NCI-H510A treated with DMSO at 0.1 percent for 48 hours (cell line): ENCODE measurements around the gene PDYN.

Source experiments
- DNase-seq: peaks from one replicate; lab custom pipeline; 2025; lab: John Stamatoyannopoulos, UW

PDYN gene

GRCh38 chr20:1994627-1995026 is 769 bp upstream of the PDYN start:
- DNase-seq = no peak

GRCh38 chr20:1992359-1993110 is 1.3 kb downstream of the PDYN start:
- no peak for DNase-seq

- no peak for DNase-seq
Observed at GRCh38 chr20:1987826-1988225, 6.0 kb downstream of the PDYN start.

DNA sequence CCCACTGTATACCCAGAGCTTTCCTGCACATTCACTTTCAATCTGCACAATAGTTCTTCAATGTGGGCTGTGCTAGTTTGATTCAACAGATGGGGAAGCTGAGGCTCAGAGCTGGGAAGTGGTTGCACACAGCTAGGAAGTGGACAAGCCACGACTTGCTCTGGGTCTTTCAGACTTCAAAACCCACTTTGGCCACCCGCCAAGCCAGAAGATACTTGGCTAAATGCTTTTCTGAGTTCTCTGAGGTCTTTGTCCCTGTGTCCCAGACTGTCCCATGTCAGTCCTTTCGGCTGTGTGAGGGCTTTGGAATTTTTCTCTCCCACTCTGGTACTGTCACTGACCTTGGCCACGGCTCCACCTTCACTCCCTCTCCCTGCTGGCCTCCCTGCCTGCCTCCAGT is 10.6 kb downstream of the PDYN start:
- no peak for DNase-seq

DNA sequence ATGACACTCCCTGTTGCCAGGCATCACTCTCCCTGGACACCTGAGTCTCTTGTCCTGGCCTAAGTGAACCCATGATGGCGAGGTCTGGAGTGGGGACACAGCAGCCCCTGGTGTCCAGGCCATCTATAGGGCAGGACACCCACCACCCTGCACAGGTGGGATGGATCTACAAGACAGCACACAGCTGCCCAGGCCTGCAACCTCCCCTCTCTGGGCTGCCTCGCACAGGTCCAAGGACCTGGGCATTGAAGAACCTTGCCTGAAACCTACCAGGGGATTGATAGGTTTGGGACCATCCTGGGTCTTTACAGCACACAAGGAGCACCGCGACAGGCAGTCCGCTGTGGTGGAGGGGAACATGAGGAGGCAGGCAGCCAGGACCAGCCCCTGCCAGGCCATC is 11.2 kb downstream of the PDYN start:
- DNase-seq = no peak

DNA sequence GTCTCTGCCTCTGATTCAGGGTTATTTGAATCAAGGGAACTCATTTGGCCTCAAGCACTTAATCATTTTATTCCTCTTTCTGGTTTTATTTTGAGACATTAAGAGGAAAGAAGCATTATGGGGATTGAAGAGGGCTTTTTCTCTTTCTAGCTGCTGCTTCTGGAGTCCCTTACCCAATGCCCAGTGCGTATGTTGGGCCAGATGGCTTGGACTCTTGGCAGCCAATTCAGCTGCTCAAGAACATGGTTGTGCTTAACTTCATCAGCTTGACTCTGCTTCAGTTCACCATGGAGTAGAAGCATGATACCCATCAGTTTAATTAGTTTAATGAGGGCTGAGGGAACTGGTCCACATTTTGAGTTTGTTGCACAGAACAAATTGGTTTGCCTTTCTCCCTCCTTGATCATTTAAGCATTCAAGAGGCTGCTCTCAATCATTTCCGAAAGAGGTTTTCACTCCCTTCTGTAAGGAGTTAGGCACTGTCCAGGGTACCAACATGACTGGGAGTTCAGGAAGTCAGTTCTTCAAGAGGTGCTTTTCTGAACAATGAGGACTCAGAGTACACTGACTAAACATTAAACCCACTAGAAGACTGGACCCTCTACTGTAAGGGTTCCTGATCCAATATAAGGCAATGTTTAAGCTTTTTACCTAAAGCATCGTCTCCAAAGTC is 14.6 kb downstream of the PDYN start:
- DNase-seq = no peak

DNA sequence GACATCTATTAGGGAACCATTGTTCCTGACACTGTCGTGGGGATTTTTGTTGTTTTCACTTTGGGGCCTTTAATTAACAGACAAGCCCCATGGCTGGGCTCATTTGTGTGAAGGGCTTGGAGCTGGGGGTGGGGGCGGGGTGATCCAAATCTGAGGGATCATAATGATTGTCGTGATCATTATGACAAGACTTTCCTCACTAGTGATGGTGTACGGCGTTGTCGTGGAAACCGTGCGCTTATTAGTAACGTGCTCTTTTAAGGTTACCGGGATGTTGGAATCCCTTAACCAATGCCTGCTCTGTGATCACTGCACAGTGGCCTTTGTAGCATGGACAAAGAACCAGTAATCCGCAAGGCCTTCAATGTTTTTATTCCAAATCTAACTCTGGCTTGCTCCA is 18.6 kb downstream of the PDYN start:
- no peak for DNase-seq

DNA sequence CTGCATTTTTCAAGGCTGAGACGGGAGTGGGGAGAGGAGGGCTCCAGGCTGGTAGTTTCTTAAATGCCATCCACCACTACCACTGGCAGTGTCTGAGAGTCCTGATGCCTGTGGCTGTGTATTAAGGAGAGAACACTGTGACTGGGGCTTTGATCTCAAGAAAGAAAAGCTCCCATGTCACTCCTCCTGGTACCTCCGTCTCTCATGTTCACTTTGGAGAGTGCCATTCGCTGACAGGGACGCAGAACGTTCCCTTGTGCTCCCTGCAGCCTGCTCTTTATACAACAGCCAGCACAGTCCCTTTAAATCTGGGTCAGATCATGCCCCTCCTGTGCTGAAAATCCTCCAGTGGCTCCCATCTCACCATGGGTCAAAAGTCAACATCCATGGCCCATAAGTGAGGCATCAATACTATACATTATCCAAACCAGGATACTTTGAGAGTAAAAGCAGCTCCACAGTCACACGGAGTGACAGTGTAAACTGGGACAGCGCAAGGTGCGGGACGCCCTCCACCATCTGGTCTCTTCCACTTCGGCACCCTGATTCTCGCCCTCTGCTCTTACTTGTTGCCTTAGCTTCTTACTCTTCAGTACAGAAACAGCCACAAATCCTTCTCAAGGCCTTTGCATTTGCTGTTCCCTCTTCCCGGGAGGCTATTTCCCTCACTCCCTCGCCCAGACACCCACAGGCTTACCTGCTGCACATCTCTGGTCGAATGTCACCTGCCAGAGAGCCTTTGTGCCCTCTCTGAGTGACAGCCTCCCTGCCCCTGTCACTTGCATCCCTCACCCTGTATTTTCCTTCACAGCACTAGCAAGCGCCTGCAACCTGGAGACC is 20.0 kb downstream of the PDYN start:
- no peak for DNase-seq

- DNase-seq = no peak
Observed at GRCh38 chr20:1971893-1972586, 21.8 kb downstream of the PDYN start.

DNA sequence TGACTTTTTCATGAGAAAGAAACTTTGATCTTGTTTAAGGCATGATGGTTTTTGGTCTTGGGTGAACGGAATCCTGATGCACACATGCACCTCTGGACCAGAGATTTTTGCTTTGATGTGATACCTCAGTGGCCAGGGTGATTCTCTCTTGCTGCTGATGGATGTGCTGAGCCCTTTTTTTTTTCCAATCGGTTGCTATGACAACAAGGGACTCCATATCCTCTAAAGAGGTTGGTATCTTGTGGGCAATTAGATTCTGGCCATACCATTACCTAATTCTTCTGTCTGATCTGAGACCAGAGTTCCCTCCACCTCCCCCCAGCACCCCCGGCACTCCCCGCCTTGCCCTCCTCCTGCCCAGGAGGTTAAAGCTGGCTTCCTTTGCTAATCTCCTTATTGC is 24.9 kb downstream of the PDYN start:
- no peak for DNase-seq

- no peak for DNase-seq
Observed at GRCh38 chr20:1965520-1966351, 28.1 kb downstream of the PDYN start.

DNA sequence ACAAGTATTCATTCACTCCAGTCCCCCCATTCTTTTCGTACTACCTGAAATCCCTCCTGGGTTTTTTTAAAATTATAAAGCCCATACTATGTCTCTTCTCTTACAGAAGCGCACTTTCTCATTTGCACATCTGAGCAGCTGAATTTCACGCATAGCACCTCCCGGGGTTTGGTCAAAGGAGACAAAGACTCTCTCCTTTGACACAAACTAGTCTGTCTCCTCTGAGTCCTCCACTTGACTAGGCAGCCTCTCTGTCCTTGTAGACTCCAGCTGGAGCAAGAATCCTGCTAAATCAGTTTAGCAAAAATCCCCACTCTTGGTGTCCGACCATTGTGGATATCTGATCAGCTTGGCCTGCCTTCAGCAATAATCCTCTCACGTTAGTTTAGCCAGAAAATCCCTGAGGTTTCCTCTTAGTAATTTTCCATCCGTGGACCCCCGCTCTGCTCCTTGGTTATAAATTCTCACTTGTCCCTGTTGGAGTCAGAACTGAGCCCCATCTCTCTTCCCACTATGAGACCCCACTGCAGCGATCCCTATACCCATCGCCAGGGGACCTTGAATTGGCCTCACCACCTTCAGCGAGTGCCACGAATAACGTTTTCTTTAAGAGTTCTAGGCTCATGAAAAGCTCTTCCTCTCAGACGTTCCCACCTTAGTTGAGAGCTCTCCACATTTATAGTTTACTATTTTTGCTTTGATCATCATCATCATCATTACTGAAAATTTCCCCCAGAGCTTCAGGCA is 29.0 kb downstream of the PDYN start:
- no peak for DNase-seq

DNA sequence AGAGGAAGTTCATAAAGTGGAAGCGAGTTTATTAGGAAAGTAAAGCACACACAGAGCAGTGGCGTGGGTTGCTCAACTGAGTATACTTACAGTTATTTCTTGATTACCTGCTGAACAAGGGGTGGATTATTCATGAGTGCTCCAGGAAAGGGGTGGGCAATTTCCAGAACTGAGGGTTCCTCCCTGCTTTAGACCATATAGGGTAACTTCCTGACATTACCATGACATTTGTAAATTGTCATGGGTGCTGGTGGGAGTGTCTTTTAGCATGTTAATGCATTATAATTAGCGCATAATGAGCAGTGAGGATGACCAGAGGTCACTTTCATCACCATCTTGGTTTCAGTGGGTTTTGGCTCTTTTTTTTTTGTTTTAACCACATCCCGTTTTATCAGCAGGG is 29.8 kb downstream of the PDYN start:
- no peak for DNase-seq

GRCh38 chr20:1961374-1961773 is 32.5 kb downstream of the PDYN start:
- DNase-seq = no peak

DNA sequence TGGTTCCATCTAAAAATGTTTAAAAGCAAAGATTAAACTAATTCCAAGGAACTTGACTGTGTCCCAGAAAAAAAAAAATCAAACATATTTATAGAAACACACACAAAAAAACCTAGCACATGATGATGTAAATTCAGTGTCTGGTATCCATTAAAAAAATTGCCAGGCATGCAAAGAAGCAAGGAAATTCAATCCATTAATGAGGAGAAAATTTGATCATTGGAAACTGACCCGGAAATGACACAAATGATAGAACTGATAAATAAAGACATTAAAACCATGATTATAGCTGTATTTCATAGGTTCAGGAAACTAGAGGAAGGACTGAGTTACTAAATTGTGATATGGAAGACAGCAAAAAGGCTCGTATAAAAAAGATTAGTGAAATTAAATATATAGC is 34.7 kb downstream of the PDYN start:
- DNase-seq = no peak

- DNase-seq = no peak
Observed at GRCh38 chr20:1958426-1958825, 35.4 kb downstream of the PDYN start.

DNA sequence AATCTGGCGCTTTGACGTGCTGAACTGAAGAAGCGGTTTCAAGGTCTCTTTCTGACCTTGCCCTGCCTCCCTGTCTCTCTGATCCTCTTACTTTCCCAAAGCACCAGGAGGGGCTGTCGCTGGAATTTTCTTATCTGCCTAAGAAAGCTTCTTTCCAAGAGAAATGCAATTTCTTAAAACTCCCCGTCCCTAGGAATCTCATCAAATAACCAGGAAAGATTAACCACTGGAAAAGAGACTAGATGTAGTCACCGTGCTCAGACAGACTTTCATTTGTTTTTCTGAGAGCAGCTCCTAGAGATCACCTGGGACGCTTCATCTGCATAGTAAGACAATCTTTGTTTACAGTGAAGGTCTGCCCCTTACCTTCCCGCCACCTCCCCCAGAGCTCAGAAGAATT is 38.6 kb downstream of the PDYN start:
- no peak for DNase-seq

DNA sequence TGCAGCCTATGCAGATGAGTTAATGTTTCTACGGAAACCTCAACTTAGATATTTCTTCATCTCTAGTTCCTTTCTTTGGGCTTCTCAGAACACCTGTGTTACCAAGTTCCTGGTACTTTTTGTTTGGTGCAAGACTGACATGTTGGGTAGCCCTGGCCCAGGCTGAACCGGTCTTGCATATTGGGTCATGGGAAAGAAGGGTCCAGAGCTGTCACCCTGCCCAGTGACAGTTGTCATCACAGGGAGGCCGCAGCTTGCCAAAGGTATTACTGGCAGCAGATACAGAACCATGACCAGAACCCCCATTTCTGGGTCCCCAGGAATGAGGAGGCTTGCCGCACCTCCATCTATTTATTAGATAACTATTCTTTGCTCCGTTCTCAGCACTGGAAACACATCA is 40.2 kb downstream of the PDYN start:
- DNase-seq = no peak

DNA sequence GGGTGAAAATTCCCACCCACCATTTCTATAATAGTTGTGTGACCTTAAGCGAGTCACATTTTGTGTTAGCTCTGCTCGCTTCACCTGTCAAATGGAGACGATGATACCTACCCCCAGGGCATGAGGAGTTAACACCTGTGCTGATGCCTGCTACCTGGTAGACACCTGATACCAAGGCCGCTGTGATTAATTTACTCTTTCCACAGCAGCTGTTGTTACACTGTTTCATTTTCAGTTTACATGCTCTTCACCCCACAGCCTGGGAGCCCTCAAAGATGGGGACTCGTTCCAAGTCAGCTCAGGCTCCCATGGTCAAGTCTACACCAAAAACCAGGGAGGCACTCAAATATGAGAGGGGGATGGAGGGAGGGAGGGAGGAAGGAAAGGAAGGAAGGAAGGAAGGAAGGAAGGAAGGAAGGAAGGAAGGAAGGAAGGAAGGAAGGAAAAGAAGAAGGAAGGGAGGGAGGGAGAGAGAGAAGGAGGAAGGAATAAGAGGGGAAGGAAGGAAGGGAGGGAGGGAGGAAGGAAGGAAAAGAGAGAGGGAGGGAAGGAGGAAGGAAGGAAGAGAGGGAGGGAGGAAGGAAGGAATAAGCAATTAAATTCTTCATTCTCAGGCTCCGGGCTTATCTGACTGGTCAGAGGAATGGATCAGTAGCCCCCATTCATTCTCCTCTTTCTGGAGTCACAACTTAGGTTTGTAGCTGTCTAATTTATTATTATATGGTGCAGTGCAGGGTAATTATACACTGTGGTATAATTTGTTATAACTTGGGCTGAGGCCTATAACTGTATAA is 40.9 kb downstream of the PDYN start:
- DNase-seq = no peak
